GM18498 (cell line): ENCODE data around the gene TIMELESS.
"Not testable (repeated sequence)": the region's sequence is repeated elsewhere in the genome, so short reads cannot be mapped to it uniquely, and the experiment has no call there.

Experiments used
- ATAC-seq: cut with Tn5 transposase; IDR thresholded peaks from one replicate; pipeline ENCODE4 v1.9.1; 2021; ENCODE audit warnings: mild to moderate bottlenecking, moderate library complexity; ENCODE audit not compliant: unreplicated experiment

Gene TIMELESS

DNA sequence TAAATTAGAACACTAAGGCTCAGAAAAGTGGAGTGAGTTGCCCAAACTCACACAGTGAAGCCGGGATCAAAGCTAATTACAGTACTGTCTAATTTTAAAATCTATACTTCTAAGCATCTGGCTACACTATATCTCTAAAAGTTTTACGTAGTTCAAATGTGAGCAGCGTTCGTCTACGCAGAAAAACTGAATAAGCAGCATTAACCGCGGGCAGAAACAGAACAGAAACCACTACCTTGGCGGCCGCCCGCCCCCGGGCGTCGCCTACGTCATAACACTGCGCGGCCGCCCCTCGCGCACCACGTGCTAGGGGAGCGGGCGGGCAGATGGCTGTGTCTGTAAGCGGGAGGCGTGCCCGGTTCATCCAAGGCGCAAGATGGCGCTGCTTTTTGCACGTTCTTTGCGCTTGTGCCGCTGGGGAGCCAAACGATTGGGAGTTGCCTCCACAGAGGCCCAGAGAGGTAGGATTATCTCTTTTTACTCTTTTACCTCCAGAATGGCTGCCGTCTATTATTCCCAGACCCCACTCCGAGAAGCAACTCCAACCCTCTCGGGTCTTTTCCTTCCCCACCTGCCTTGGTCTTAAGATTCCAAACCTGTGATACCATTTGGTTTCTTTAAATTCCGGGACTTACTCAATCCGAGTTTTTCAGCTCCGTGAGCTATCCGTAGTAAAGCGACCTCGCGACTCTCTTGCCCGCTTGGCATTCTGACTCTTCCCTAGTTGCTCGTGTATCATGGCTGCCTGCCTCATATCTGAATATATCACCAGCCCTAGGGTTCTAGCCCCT is 19.2 kb upstream of the TIMELESS start, which contains the start of gene SPRYD4:
TSS of gene SPRYD4 (plus strand) at position 363 of the 791 bp plus-strand sequence. CDS start at position 377, 14 bp downstream.
- peak; percentile 90 for ATAC-seq

DNA sequence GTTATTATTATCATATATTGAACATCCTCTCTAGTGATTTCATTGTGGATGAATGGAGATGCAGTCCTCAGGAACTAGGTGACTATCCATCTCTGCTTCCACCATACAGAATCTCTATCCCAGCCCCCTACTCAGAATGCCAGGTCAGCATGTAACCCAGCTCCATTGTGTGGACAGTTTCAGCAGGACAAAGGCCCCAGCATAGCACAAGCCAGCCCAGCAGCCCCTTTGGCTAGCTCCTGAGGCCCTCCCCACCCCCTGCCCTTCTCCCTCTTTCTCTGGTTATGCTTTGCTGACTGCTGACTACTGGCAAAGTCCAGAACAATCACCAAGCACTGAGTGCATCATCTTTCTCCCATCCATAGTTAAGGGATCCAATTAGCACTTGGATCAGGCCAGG is 13.3 kb upstream of the TIMELESS start:
- no peak for ATAC-seq

DNA sequence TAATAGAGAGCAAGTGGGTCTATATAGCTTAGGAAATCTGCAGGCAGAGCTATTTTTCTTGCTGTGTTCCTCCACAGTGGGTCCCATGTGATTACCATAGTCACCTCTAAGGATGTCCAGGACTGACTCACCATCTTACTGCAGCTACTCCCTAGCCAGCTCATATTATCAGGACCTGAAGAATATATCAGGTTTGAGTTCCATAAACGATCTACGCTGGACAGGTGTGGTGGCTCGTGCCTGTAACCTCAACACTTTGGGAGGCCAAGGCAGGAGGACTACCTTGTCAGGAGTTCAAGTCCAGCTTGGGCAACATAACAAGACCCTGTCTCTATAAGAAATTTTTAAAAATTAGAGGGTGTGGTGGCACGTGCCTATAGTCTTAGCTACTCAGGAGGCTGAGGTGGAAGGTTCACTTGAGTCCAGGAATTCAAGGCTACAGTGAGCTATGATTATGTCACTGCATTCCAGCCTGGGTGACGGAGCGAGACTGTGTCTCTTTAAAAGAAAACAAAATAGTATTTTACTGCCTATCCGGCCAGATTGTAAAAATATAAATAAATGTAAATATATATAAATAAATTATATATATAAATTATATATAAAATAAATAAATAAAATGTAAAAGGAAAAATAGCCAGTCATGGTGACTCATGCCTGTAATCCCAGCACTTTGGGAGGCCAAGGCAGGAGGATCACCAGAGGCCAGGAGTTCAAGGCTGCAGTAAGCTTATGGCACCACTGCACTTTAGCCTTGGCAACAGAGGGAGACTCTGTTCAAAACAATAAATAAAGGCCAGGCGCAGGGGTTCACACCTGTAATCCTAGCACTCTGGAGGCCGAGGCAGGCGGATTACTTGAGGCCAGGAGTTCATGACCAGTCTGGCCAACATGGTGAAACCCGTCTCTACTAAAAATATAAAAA is 12.3 kb upstream of the TIMELESS start:
- ATAC-seq: no peak

DNA sequence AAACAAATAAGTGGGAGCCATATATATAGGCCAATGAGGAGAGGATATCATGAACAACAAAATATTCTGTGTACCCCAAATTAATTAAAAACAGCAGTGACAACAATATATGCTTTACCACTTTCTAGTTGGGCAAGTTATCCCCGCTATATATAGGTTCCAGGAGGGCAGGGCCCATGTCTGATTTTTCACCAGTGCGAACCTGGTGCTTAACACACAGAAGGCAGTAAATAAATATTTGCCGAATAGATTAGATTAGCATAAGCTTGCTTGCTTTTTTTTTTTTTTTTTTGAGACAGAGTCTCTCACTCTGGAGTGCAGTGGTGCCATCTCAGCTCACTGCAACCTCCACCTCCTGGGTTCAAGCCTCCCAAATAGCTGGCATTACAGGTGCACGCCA is 8.6 kb upstream of the TIMELESS start:
- ATAC-seq: no peak

DNA sequence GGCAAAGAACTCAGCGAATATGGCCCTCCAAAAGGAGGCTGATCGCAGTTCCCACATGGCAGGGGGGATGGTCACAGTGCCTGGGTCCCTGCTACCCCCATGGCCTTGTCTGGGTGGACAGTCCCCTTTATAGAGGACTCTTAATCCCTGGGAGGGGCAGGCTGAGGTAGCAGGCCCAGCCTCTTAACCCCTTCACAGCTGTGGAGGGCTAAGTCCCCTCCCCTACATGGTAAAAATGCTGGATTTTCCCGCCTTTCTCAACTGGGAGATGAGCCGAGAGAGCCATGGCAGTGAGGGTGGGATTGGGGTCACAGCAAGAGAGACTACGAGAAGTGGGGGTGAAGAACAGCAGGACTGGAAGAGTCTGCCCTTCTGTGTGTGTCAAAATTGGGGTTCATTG is 5.3 kb upstream of the TIMELESS start, which contains the start of gene MIP:
TSS of gene MIP (minus strand) at position 101 of the 400 bp plus-strand sequence. CDS start at position 57, 44 bp downstream.
- no peak for ATAC-seq

DNA sequence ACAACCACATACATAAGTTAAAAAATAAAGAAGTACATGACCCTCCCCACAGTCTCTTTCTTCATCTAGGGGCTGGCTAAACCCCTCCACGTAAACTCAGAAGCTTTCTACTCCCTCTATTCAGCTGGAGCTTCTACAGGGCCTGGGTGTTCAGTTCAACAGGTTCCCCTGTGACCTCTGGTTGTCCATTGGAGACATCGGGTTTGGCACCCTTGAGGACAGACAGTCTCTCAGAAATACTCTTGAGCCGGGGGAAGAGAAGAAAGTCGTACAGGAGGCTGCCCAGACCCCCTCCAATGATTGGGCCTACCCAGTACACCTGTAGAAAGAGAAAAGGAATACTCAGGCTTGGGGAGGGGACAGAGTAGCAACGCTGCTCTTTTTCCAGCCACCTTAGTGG is 1.9 kb upstream of the TIMELESS start:
- no peak for ATAC-seq

DNA sequence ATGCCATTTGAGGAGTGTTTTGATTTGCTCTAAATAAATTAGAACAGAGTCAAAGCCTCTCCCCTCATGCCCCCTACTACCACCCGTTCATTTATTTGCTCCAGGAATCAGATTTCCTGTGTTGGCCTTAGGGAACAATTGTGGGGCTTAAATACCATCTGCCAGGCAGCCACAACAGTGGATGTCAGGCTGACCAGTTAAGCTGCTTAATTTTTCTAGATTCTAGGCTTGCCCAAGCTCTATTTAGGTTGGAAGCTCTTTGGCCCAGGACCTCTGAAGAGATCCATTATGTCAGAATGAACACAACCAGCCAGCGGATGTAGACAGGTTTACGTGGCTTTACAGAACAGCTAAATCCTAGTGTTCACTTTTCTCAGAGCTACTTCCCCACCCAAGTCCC is 1.0 kb upstream of the TIMELESS start:
- no peak for ATAC-seq

DNA sequence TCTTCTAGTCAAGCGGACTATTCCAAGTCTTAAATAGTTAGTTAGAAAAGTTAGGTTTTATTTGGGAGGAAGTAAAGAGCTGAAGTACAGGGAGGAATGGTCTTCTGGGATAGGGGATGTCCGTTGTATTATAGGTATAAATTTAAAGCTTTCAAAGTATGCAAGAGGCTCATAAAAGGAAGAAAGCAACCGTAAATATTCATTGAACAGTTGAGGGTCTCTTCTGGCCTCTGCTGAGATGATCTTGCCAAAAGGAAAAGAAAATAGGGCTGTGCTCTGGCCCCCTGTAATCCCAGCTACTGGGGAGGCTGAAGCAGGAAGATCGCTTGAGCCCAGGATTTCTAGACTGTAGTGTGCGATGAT is 377 bp upstream of the TIMELESS start:
- ATAC-seq: no peak

DNA sequence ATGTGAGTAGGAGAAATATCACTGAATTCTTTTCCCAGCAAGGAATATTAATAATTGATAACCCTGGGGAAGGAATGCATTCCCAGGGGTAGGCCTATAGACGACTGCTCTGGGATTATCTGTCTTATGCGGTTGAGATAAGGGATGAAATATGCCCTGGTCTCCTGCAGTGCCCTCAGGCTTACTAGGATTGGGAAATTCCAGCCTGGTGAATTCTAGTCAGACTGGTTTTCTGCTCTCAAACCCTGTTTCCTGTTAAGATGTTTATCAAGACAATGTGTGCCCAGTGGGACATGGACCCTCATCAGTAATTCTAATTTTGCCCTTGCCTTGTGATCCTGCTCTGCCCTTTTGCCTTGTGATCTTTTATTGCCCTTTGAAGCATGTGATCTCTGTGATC is 6.0 kb downstream of the TIMELESS start:
- ATAC-seq: not testable (repeated sequence)

DNA sequence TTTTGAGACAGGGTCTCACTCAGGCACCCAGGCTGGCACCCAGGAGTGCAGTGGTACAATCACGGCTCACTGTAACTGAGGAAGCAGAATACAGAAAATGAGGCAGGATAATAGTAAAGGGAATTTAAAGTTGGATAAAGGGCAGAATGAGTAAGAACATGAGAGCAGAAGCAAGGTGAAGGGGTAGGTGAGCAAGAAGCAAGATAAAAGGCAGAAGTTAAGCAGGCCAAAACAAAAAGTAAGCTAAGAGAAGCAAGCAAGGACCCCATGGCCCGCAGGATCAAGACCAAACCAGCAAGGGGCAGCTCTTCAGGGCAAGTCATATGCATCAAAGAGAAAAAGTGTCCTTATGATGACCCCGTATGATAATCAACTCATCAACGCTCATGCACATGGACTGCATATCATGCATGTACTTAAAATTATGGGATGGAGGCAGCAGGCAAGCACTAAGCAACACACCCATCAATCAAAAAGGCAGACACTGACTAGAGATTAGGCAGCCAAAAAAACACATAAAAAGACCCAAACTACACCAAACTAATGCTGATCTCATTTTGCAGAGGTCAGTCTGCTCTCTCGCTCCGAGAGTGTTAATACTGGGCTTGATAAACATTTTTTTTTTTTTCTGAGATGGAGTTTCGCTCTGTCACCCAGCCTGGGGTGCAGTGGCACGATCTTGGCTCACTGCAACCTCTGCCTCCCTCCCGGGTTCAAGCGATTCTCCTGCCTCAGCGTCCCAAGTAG is 11.6 kb downstream of the TIMELESS start:
- no peak for ATAC-seq

DNA sequence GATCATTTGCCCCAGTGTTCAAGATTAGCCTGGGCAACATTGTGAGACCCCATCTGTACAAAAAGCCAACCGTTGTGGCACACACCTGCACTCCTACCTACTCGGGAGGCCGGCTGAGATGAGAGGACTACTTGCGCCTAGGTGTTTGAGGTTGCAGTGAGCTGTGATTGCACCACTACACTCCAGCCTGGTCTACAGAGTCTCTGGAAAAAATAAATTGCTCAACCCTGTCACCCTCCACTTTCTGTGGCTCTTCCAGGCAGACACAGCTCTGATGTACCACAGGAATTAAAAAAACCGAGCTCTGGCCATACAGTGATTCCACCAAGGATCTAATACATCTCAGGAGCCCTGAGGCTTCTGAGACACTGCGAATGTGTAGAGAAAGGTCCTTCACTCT is 14.4 kb downstream of the TIMELESS start:
- ATAC-seq: no peak

DNA sequence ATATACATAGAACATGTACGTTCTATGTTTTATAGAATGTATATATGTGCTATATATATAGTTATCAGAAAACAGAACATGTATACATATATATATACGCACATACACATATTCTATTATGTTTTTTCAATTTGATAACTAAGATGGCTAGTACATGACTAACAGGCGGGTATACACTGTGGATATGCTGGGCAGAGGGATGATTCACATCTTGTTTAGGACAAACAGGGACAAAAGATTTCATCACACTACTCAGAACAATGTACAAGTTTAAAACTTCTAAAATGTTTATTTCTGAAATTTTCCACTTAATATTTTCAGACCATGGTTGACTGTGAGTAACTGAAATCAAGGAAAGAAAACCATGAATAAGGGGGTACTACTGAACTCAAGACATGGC is 17.4 kb downstream of the TIMELESS start:
- no peak for ATAC-seq

DNA sequence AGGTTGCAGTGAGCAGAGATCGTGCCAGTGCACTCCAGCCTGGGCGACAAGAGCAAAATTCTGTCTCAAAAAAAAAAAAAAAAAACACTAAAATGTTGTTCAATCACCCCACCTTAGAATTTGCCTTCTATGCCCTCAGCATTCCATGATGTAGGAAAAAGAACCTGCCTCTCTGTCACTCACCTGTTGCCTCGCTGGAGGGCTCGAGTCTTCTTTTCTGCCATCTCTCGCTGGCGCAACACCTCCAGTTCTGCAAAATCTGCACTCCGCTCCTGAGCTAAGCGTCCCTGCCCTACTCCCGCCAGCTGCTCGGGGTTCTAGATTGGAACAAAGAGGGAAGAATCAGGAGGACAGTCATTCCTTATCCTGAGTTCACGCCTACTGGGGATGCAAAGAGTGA is 17.9 kb downstream of the TIMELESS start:
- ATAC-seq: no peak

DNA sequence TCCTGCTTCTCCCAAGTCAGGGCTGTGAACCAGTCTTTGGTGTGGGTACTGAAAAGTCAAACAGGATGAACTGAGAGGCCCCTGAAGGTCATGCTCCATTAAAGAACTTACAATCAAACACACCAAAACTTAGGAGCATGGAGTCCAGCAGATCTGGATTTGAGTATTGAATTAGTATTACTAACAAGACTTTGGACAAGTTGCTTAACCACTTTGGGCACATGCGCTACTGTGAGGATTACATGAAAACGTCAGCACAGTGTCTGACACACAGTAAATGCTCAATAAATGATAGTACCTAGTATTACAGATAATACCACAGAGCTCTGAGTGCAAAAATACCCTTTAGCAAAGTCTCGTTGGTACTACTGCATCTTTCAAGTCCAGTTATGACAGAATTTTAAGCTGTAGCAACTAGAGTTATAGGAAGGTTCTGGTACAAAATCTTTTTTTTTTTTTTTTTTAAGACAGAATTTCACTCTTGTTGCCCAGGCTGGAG is 23.2 kb downstream of the TIMELESS start:
- no peak for ATAC-seq

DNA sequence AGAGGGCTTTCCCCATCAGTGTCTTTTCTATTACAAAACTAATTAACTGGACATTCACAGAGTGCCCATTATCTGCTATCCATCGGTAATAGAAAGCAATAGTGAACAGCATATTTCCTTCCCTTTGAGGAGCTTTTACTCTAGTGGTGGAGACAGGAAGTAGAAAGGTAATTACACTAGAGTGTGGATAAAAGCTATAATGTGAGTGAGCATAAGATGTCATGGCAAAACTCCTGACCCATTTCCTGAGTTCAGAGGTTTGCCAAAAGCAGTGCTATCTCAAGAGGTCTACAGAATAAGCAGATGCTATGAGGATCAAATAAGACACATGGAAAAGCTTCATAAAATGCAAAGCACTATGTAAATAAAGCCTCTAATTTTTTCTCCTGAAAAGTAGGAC is 24.0 kb downstream of the TIMELESS start:
- ATAC-seq: no peak

DNA sequence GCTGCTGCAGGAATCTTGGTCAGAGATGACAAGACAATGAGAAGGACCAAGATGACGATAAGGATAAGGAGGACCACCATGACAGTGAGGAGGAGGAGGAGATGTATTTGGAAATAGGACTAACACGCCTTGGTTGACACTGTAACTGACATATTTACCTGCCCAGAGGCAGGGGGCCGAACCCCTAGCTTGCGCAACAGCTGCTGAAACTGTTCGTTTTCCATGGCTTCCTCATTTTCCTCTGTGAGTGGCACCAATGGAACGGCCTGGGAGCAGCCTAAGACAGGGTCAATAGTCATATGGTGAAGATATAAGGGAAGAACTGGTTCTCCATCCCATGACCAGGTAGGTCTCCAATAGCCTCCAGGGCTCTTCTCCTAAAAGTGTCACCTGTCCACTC is 28.8 kb downstream of the TIMELESS start:
- no peak for ATAC-seq

DNA sequence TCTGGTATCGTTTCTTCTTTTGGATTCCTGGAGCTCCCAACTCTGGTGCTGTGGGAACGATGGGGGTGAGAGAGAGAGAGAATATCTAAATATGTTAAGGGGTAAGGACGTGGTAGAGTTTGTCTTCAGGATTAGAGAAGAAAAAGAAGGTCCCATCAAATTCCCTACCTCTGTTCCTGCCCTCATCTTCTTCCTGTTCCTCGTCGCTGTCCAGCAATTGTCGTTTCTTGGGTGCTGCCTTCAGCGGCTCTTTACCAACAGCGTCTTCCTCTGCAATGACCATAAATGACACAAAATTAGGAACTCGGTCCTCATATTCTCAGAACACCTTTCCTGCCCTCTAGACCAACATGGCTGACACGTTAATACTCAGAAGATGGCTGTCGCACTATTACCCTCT is 31.5 kb downstream of the TIMELESS start:
- ATAC-seq: no peak

DNA sequence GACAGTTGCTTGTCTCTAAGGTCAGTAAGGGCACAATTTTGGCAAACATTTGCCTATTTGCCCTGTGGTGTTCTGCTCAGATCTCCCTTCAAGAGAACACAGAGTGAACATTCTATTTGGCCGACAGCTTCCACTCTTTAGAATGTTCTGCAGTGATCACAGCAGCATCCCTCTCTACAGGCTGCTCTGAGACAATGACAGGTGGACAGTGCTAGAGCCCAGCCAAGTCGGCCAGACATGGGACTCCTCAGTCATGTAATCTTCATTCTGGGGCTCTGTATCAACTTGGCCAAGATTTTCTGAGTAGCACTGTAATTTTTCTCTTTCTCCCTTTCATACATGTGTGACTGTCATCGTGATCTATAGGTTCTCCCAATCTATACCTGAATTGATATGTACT is 34.8 kb downstream of the TIMELESS start:
- no peak for ATAC-seq

DNA sequence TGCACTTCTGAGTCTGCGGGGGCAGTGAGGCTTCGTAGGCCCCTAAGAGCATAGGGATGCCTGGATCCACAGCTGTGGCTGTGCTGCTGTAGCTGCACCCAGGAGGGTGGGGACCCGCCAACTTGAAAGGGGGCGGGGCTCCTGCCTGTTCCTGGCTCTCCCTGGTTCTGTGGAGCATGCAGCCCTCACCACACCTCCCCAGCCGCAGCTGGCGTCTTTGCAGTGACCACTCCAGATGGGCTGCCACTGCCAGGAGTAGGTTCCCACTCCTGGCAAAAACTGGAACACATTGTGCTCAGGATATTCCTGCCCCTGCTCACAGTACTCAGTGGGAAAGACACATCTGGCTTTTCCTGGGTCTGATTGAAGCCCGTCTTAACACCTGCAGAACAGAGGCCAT is 35.8 kb downstream of the TIMELESS start:
- no peak for ATAC-seq

DNA sequence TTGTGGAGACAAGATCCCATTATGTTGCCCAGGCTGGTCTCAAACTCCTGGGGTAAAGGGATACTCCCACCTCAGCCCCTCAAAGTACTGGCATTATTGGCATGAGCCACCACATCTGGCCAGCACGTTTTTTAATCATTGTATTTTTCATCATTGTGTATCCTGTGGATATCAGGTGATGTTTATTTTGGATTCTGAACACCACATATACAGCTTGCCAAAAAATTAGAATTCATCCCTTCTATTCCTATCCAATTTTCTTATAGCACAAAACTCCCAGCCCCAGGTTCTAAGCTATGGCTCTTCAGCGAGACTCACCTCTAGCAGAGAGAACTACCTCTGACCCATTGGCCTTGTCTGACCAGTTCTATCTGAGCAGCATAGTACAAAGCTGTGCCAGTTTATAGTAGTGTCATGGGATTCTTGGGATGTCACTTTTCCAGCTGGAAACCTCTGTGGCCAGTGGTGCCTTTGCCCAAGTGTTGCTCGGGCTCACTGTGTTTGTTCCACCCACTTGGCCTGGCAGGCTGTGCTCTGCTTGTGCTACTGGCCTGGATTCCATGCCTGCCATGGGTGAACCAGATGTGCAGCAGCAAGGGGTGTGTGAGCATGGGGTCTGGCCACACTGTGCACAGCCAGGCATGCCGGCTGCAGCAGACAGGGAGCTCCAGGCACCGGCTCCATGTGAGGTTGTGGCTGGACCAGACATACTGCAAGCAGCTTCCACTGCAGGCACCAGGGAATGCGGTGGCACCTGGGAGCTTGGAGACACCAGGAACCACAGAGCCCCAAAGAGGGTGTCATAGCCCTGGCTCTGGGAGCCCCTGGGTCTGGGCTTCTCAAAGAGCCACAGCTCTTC is 37.2 kb downstream of the TIMELESS start:
- ATAC-seq: no peak
